Keratinocyte (primary cell): ENCODE results near the gene RIOK1.

Source experiments
- CTCF ChIP-seq, 3 experiments: IDR thresholded peaks in 1 of 3; conservative IDR thresholded peaks in 1 of 3; optimal IDR thresholded peaks in 1 of 3; 2 replicates in 2 of 3; 3 replicates in 1 of 3; pipeline versions ENCODE3 to v1.5.1; 2011; ENCODE audit warnings: low read length in 3 of 3, mild to moderate bottlenecking in 3 of 3, moderate library complexity in 2 of 3, control low read depth in 1 of 3, inconsistent platforms in 1 of 3; ENCODE audit not compliant: insufficient read depth in 2 of 3; ENCODE audit errors: extremely low read depth in 1 of 3
- EZH2 ChIP-seq: IDR thresholded peaks from one replicate; pipeline ENCODE4 v1.6.1; 2012; ENCODE audit warnings: inconsistent platforms, mild to moderate bottlenecking, low read length, moderate library complexity

GRCh38 chr6:7410851-7411250, 21.2 kb downstream of the RIOK1 start:
- TF ChIP-seq CTCF (optimal IDR thresholded peaks at IDR 0.05 in 1 of 3, IDR thresholded peaks at IDR 0.05 in 1 of 3, conservative IDR thresholded peaks at IDR 0.05 in 1 of 3; ENCODE audit: extremely low read depth in 1 of 3, insufficient read depth in 2 of 3, low read length in 3 of 3) (no peak), EZH2 (no peak)
